IMR-90 (cell line): ENCODE data around the gene MARCO. TPM values are rescaled to one million over a fixed set of nuclear protein-coding genes. Genes with fewer than 3 reads are reported as not detected.

Experiments used
- ATAC-seq: fragments of 200-7000 bp; cut with Tn5 transposase; 2 replicates; pipeline ENCODE4 v1.9.1; 2020; ENCODE audit warnings: low read depth, mild to moderate bottlenecking, moderate library complexity
- BruUV-seq: library from RNA; stranded (reverse); fragments of 400-500 nt; replicated peaks from 2 replicates; lab custom pipeline; 2021; lab: Mats Ljungman, UMichigan
- CTCF ChIA-PET: fragments of 300-600 bp; formaldehyde crosslinking; extraction: SDS; loops from one replicate; lab custom pipeline; 2021; ENCODE audit warnings: antibody characterized with exemption; lab: Yijun Ruan, JAX
- POLR2A ChIA-PET: fragments of 300-600 bp; sonication (Branson Sonifier 250); formaldehyde crosslinking; loops from one replicate; lab custom pipeline; 2022; ENCODE audit warnings: antibody characterized with exemption; ENCODE audit not compliant: unreplicated experiment; lab: Charles Lee
- DNase-seq: peaks from one replicate; pipeline ENCODE4 v3.0.0; 2013
- H2AFZ ChIP-seq: replicated peaks from 2 replicates; pipeline ENCODE3; 2013; ENCODE audit warnings: low read length, mild to moderate bottlenecking; ENCODE audit not compliant: poor library complexity
- H2AK5ac ChIP-seq: 2 replicates; pipeline ENCODE4 v1.6.1; 2013; ENCODE audit warnings: low read depth, low read length, inconsistent platforms
- H2AK9ac ChIP-seq: replicated peaks from 2 replicates; pipeline ENCODE3; 2013; ENCODE audit warnings: mild to moderate bottlenecking, low read depth, low read length, moderate library complexity; ENCODE audit not compliant: poor library complexity
- H2BK120ac ChIP-seq: 2 replicates; pipeline ENCODE4 v1.6.1; 2013; ENCODE audit warnings: low read depth, low read length, inconsistent platforms
- H2BK15ac ChIP-seq: 3 replicates; pipeline ENCODE4 v1.6.1; 2013; ENCODE audit warnings: low read depth, low read length, inconsistent platforms
- H2BK20ac ChIP-seq: 2 replicates; pipeline ENCODE4 v1.6.1; 2013; ENCODE audit warnings: low read depth, mild to moderate bottlenecking, inconsistent platforms, low read length, moderate library complexity
- H2BK5ac ChIP-seq: 2 replicates; pipeline ENCODE4 v1.6.1; 2013; ENCODE audit warnings: mild to moderate bottlenecking, low read depth, low read length, inconsistent platforms; ENCODE audit not compliant: poor library complexity, severe bottlenecking
- H3K14ac ChIP-seq: replicated peaks from 2 replicates; pipeline ENCODE4 v1.6.1; 2013; ENCODE audit warnings: low read depth, low read length, inconsistent platforms
- H3K18ac ChIP-seq: 2 replicates; pipeline ENCODE4 v1.6.1; 2013; ENCODE audit warnings: low read depth, low read length, control low read depth
- H3K23ac ChIP-seq: 2 replicates; pipeline ENCODE4 v1.6.1; 2013; ENCODE audit warnings: low read depth, low read length, inconsistent platforms
- H3K27ac ChIP-seq: 2 replicates; pipeline ENCODE4 v1.5.1; 2013; ENCODE audit warnings: mild to moderate bottlenecking, control low read depth, low read length; ENCODE audit not compliant: insufficient read depth
- H3K27me3 ChIP-seq: 2 replicates; pipeline ENCODE4 v1.6.1; 2013; ENCODE audit warnings: low read length; ENCODE audit not compliant: control insufficient read depth, insufficient read depth
- H3K36me3 ChIP-seq: 2 replicates; pipeline ENCODE4 v1.6.1; 2013; ENCODE audit warnings: low read length, mixed read lengths; ENCODE audit not compliant: control insufficient read depth, insufficient read depth
- H3K4ac ChIP-seq: 2 replicates; pipeline ENCODE4 v1.6.1; 2013; ENCODE audit warnings: low read depth, low read length, inconsistent platforms
- H3K4me1 ChIP-seq: 2 replicates; pipeline ENCODE4 v1.6.1; 2013; ENCODE audit warnings: low read length, mixed read lengths; ENCODE audit not compliant: control insufficient read depth, insufficient read depth
- H3K4me2 ChIP-seq: 2 replicates; pipeline ENCODE4 v1.6.1; 2013; ENCODE audit warnings: low read depth, mild to moderate bottlenecking, control low read depth, low read length, moderate library complexity
- H3K4me3 ChIP-seq: 2 replicates; pipeline ENCODE4 v1.5.1; 2013; ENCODE audit warnings: low read depth, mild to moderate bottlenecking, control low read depth, low read length, moderate library complexity; ENCODE audit not compliant: insufficient read depth
- H3K56ac ChIP-seq: 2 replicates; pipeline ENCODE4 v1.6.1; 2013; ENCODE audit warnings: low read length, inconsistent platforms; ENCODE audit not compliant: insufficient read depth; ENCODE audit errors: extremely low read depth
- H3K79me1 ChIP-seq, 2 experiments: 2 replicates each; pipeline ENCODE4 v1.6.1; 2013; ENCODE audit warnings: low read length in 2 of 2, inconsistent platforms in 1 of 2, low read depth in 1 of 2
- H3K9ac ChIP-seq: 2 replicates; pipeline ENCODE4 v1.6.1; 2013; ENCODE audit warnings: low read depth, low read length, control low read depth
- H3K9me1 ChIP-seq: 2 replicates; pipeline ENCODE4 v1.6.1; 2013; ENCODE audit warnings: low read length, inconsistent platforms; ENCODE audit not compliant: insufficient read depth
- H3K9me3 ChIP-seq: 2 replicates; pipeline ENCODE4 v1.6.1; 2013; ENCODE audit warnings: low read length; ENCODE audit not compliant: control insufficient read depth, insufficient read depth
- H4K20me1 ChIP-seq: 2 replicates; pipeline ENCODE4 v1.6.1; 2013; ENCODE audit warnings: low read length, inconsistent platforms; ENCODE audit not compliant: insufficient read depth
- H4K5ac ChIP-seq: 2 replicates; pipeline ENCODE4 v1.6.1; 2013; ENCODE audit warnings: mild to moderate bottlenecking, low read depth, low read length, control low read depth
- H4K8ac ChIP-seq, 2 experiments: 2 replicates each; pipeline ENCODE4 v1.6.1; 2013; ENCODE audit warnings: low read depth in 2 of 2, low read length in 2 of 2, control low read depth in 1 of 2, inconsistent platforms in 1 of 2
- H4K91ac ChIP-seq: 2 replicates; pipeline ENCODE4 v1.6.1; 2013; ENCODE audit warnings: low read depth, low read length, inconsistent platforms; ENCODE audit not compliant: insufficient read depth
- BHLHE40 ChIP-seq: fragments of 150-350 bp; IDR thresholded peaks from 2 replicates; pipeline ENCODE4 v1.6.1; 2016; ENCODE audit warnings: mild to moderate bottlenecking, low read depth, low read length
- WGBS, 2 experiments: methylation state at CpG; one replicate each; pipeline versions ENCODE4 v1.1.5 to v1.1.7; 2013; ENCODE audit warnings: missing lambda C conversion rate in 2 of 2; ENCODE audit not compliant: insufficient read length in 1 of 2; ENCODE audit errors: extremely low coverage in 2 of 2; 5-methylcytosine and 5-hydroxymethylcytosine counted together
- dilution Hi-C: fragments of 300-500 bp; cut with HindIII; formaldehyde crosslinking; loops from one replicate; pipeline ENCODE4 v1.14.3; 2018; ENCODE audit warnings: low sequenced_read_pairs; ENCODE audit not compliant: unreplicated experiment
- in situ Hi-C: fragments of 300-500 bp; cut with MboI; formaldehyde crosslinking; loops from 3 replicates; pipeline ENCODE4 v1.14.3; 2019; ENCODE audit warnings: low sequenced_read_pairs, inconsistent platforms, mixed read lengths
- intact Hi-C: fragments of 100-400 bp; cut with micrococcal nuclease; formaldehyde crosslinking; loops from 2 replicates; pipeline ENCODE4 v1.10.0; 2022
- polyA plus RNA-seq, 3 experiments: library from polyadenylated mRNA; depleted of rRNA; stranded (reverse); fragments of >200 nt; gene quantifications; 2 replicates each; pipeline ENCODE4 v1.2.3, GENCODE V29; 2012; ENCODE audit warnings: low replicate concordance in 1 of 3
- total RNA-seq: library from RNA; depleted of rRNA; stranded (reverse); fragments of >200 nt; gene quantifications from 2 replicates; pipeline ENCODE4 v1.2.3, GENCODE V29; 2012
- TF ChIP-seq, protein P1 (sequence below): fragments of 150-350 bp; IDR thresholded peaks from 2 replicates; pipeline ENCODE4 v1.6.1; 2017; ENCODE audit warnings: mild to moderate bottlenecking, antibody characterized with exemption, low read length, low read depth

MARCO gene
- total and polyA plus RNA-seq, 2 of the 4 experiments (the other 2 are of a cell fraction), result not detected

DNA sequence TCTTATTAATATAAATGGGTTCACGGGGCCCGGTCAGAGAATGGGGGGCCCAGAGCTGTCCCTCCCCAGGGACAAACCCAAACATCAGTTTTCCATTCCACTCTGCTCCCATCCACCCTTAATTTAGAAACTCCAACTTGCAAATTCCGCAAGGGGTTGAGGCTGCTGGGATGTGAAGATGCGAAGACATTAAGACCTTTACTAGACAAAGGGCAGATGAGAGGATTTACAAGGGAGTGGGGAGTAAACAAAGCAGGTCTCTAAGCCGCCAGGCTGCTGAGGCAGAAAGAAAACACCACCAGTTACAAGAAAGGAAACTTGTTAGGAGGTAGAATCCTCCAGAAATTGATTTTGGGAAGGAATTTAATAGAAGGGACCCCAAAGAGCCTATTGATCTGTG lies 33.1 kb downstream of the MARCO start:
- in situ Hi-C loops (no loop called here), dilution Hi-C loops (no loop called here), intact Hi-C loops (no loop called here)
- no peak overlapping the region for H3K4me2 ChIP-seq
- POLR2A ChIA-PET, result no interaction called here
- ATAC-seq (no peak), DNase-seq (no peak)
- H3K4ac ChIP-seq, result no peak overlapping the region
- H2BK20ac ChIP-seq, result no peak overlapping the region
- no peaks in the 10 kb centered on the region for H3K4me1 ChIP-seq
- H4K8ac ChIP-seq, result no peak overlapping the region
- H3K36me3 ChIP-seq, result no peaks in the 10 kb centered on the region
- no peaks in the 10 kb centered on the region for H4K20me1 ChIP-seq
- H2AK5ac ChIP-seq, result no peak overlapping the region
- H3K56ac ChIP-seq, result no peak overlapping the region
- no peak overlapping the region for H4K91ac ChIP-seq
- H2AFZ ChIP-seq, result no peak overlapping the region
- no peak overlapping the region for H2BK15ac ChIP-seq
- H3K14ac ChIP-seq, result no peak overlapping the region
- H3K4me3 ChIP-seq, result no peak overlapping the region
- no peak overlapping the region for H4K5ac ChIP-seq
- no peak overlapping the region for H3K18ac ChIP-seq
- CTCF ChIA-PET, result no interaction called here
- H3K27ac ChIP-seq, result no peak overlapping the region
- no peak overlapping the region for H2AK9ac ChIP-seq
- no peaks in the 10 kb centered on the region for H3K27me3 ChIP-seq
- no TSS peak for BruUV-seq
- no CpG with 5 or more reads among the region's 5 CpGs for WGBS, 2 experiments
- H3K9me3 ChIP-seq, result no peaks in the 10 kb centered on the region
- no peak overlapping the region for H2BK120ac ChIP-seq
- H3K9me1 ChIP-seq, result no peaks in the 10 kb centered on the region; the same call in 1 of the 2 replicates
- no peaks in the 10 kb centered on the region for H3K79me1 ChIP-seq
- H2BK5ac ChIP-seq, result no peak overlapping the region
- TF ChIP-seq, protein P1, sequence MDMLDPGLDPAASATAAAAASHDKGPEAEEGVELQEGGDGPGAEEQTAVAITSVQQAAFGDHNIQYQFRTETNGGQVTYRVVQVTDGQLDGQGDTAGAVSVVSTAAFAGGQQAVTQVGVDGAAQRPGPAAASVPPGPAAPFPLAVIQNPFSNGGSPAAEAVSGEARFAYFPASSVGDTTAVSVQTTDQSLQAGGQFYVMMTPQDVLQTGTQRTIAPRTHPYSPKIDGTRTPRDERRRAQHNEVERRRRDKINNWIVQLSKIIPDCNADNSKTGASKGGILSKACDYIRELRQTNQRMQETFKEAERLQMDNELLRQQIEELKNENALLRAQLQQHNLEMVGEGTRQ, result no peak
- TF ChIP-seq BHLHE40, result no peak
- H3K9ac ChIP-seq, result no peak overlapping the region
- H3K23ac ChIP-seq, result no peak overlapping the region
